Measurements from ENCODE around the gene SLC18A3. TPM values are rescaled to one million over a fixed set of nuclear protein-coding genes. Genes with fewer than 3 reads are reported as not detected.

Gene SLC18A3
- total RNA-seq, 4 donors from 2014 or later: 0.27 to 1.5 TPM; not detected in 2

DNA sequence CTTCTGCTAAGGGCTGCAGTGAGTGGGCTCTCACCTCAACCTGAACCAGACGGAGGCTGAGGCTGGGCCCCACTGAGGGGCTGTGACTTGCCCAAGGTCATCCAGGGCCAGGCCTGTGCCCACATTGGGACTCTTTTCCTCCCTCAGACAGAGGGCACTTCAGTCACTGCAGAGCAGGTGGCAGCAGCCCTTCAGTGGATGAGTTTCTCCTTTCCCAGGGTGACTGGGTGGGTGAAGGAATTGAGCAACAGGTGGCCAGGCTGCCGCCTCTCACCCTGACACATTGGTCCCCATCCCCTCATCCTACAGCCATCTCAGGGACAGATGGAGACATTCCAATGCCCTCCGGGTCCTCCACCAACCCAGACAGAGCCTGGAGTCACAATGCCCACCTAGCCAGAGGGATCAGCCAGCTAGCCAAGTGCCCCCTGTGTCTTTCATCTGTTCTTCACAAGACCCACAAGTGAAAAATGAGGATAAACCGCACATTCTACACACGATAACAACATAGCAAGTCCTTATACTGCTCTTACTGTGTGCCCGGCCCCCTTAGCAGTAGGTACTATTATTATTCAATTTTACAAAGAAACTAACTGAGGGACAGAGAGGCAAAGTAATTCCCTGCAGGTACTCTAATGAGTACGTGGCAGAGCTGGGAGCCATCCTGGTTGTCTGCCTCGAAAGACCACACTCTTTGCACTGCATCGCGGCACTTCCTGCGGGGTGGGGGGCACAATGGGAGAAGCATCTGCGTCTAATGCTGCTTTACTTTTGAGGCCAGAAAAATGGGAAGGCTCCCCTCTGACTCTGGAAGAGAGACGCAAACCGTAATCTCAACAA lies 1.7 kb upstream of the SLC18A3 start:
- peaks cover 76% of the 10 kb centered on the region for H3K27me3 ChIP-seq
- TF ChIP-seq POLR2AphosphoS5 (IDR thresholded peaks at IDR 0.05) (no peak), EP300 (IDR thresholded peaks at IDR 0.05; ENCODE audit: low read depth) (no peak), POLR2A (IDR thresholded peaks at IDR 0.05) (no peak)
- TF ChIP-seq, protein P1, sequence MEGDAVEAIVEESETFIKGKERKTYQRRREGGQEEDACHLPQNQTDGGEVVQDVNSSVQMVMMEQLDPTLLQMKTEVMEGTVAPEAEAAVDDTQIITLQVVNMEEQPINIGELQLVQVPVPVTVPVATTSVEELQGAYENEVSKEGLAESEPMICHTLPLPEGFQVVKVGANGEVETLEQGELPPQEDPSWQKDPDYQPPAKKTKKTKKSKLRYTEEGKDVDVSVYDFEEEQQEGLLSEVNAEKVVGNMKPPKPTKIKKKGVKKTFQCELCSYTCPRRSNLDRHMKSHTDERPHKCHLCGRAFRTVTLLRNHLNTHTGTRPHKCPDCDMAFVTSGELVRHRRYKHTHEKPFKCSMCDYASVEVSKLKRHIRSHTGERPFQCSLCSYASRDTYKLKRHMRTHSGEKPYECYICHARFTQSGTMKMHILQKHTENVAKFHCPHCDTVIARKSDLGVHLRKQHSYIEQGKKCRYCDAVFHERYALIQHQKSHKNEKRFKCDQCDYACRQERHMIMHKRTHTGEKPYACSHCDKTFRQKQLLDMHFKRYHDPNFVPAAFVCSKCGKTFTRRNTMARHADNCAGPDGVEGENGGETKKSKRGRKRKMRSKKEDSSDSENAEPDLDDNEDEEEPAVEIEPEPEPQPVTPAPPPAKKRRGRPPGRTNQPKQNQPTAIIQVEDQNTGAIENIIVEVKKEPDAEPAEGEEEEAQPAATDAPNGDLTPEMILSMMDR (IDR thresholded peaks at IDR 0.05): no peak

DNA sequence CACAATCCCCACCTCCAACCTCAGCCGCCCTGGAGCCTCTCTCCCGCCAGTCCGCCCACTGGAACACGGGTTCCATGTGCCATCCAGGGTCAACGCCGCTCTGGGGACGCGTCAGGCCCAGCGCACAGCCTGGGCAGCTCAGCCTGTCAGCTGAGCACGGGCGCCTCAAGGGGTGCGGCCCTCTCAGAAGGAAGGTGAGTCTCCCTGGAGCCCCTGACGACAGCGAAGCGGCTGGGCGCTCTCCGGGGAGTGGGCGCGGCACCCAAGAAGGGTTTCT lies 1.2 kb upstream of the SLC18A3 start:
- in situ Hi-C loops (cut with MboI; ENCODE audit: low pct_ligation_motif_present in 1 of 4, low pct_unique_long_range_greater_than_20kb in 1 of 4, low sequenced_read_pairs in 3 of 4) (no loop called here), intact Hi-C loops (cut with DNase I; ENCODE audit: low total_unique reads) (no loop called here)
- DNase-seq: no peak
- Histone ChIP-seq H3K27ac (no peak overlapping the region), H3K27me3 (peaks cover 82% of the 10 kb centered on the region), H3K4me1 (peaks cover 0 to 19% (median 9%) of the 10 kb centered on the region in 4 donors), H3K4me3 (no peak overlapping the region), H3K36me3 (no peaks in the 10 kb centered on the region), H3K9me3 (no peaks in the 10 kb centered on the region)
- 12 to 18% methylated on average over 5 to 16 of the region's 19 CpGs for WGBS, 2 donors (ENCODE audit: low coverage in 1 of 2)
- TF ChIP-seq EP300 (IDR thresholded peaks at IDR 0.05; ENCODE audit: low read depth) (no peak), POLR2A (IDR thresholded peaks at IDR 0.05) (no peak)
- TF ChIP-seq, protein P1 (IDR thresholded peaks at IDR 0.05): no peak

More for the DNA sequence above, 1.7 kb upstream of the SLC18A3 start:
- Histone ChIP-seq H3K4me1 (peaks cover 0 to 19% (median 9%) of the 10 kb centered on the region in 4 donors), H3K27ac (no peak overlapping the region), H3K9me3 (no peaks in the 10 kb centered on the region), H3K36me3 (no peaks in the 10 kb centered on the region), H3K4me3 (no peak overlapping the region)
- WGBS, 2 donors (ENCODE audit: low coverage in 1 of 2): 17 to 100% methylated on average over 2 to 14 of the region's 14 CpGs
- DNase-seq: no peak
- in situ Hi-C loops (cut with MboI; ENCODE audit: low pct_ligation_motif_present in 1 of 4, low pct_unique_long_range_greater_than_20kb in 1 of 4, low sequenced_read_pairs in 3 of 4): no loop called here
- intact Hi-C loops (cut with DNase I; ENCODE audit: low total_unique reads): no loop called here

DNA sequence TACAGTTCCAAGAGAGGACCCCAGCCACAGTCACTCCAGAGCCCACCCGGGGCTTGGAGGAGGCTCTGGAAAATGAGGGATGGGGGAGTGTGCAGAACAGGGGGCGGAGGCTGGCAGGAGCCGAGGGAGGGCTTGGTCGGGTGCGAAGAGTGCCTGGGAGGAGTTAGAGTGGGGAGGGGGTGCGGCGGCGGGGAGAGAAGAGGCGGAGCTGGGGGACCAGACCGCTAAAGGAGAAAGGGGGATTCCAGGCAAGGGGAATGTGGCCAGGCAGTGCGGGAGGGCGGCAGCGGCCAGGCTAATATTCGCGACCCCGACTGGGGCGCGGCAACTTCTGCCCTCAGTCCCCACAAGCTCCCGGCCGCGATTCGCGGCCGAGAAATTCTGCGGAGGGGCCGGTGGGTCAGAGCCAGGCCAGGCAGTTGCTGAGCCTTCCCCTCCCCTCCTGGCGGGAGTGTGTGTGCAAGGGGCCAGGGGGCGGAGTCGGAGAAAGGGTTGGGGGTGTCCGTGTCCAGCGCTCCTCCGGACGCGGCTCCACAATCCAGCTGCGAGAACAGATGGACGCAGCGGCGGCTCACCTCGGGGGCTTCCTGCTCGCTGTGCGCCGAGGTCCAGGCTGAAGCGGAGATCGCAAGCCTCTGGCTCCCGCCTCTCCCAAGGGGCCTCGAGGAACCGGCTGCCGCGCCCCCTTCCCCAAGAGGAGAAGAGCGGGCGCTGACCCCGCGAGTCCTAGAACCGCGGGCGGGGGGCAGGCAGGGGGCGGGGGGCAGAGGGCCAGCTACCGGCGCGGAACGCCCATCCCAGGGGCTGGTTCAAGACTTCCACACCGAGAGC lies 612 bp upstream of the SLC18A3 start:
- Histone ChIP-seq H3K9me3 (no peaks in the 10 kb centered on the region), H3K4me3 (peak overlapping the region in 1 of 4 donors; percentile 14), H3K27ac (no peak overlapping the region), H3K4me1 (peaks cover 0 to 19% (median 9%) of the 10 kb centered on the region in 4 donors), H3K27me3 (peaks cover 84% of the 10 kb centered on the region), H3K36me3 (no peaks in the 10 kb centered on the region)
- in situ Hi-C loops (cut with MboI; ENCODE audit: low pct_ligation_motif_present in 1 of 4, low pct_unique_long_range_greater_than_20kb in 1 of 4, low sequenced_read_pairs in 3 of 4) (no loop called here), intact Hi-C loops (cut with DNase I; ENCODE audit: low total_unique reads) (loop anchor here (10.0 kb wide), 1 partner anchor 1345 kb away; no protein-coding TSS in a partner anchor)
- no peak for DNase-seq
- TF ChIP-seq, protein P1 (IDR thresholded peaks at IDR 0.05): no peak
- WGBS, 2 donors (ENCODE audit: low coverage in 1 of 2): 22% methylated on average over 41 of the region's 62 CpGs; no CpG with 5 or more reads in 1 of the 2 donors

DNA sequence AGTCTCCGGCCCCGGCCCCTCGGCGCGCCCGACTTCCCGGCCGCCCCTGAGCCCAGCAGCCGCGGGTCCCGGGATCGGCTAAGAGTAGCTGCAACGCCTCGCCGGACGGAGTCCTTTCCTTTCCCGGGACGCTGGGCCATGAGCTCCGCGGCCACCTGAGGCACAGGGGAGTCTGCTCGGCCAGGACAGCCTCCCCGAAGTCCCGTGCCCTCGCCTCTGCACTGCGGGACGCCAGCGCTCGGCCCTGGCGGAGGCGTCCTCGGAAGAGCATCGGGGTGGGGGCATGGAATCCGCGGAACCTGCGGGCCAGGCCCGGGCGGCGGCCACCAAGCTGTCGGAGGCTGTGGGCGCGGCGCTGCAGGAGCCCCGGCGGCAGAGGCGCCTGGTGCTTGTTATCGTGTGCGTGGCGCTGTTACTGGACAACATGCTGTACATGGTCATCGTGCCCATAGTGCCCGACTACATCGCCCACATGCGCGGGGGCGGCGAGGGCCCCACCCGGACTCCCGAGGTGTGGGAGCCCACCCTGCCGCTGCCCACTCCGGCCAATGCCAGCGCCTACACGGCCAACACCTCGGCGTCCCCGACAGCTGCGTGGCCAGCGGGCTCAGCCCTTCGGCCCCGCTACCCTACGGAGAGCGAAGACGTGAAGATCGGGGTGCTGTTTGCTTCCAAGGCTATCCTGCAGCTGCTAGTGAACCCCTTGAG lies 502 bp downstream of the SLC18A3 start:
- Histone ChIP-seq H3K9me3 (no peaks in the 10 kb centered on the region), H3K4me1 (peaks cover 0 to 19% (median 9%) of the 10 kb centered on the region in 4 donors), H3K4me3 (peak overlapping the region in 1 of 4 donors; percentile 14), H3K27ac (no peak overlapping the region), H3K36me3 (no peaks in the 10 kb centered on the region), H3K27me3 (peaks cover 93% of the 10 kb centered on the region)
- no peak for DNase-seq
- intact Hi-C loops (cut with DNase I; ENCODE audit: low total_unique reads): loop anchor here (10.0 kb wide), 1 partner anchor 1346 kb away; no protein-coding TSS in a partner anchor
- in situ Hi-C loops (cut with MboI; ENCODE audit: low pct_ligation_motif_present in 1 of 4, low pct_unique_long_range_greater_than_20kb in 1 of 4, low sequenced_read_pairs in 3 of 4): no loop called here
- no peak for TF ChIP-seq EP300 (IDR thresholded peaks at IDR 0.05; ENCODE audit: low read depth)
- TF ChIP-seq, protein P1 (IDR thresholded peaks at IDR 0.05): no peak
- no peak for TF ChIP-seq POLR2AphosphoS5 (IDR thresholded peaks at IDR 0.05)
- no peak for TF ChIP-seq POLR2A (IDR thresholded peaks at IDR 0.05)
- WGBS, 2 donors (ENCODE audit: low coverage in 1 of 2): 24% methylated on average over 49 of the region's 72 CpGs; no CpG with 5 or more reads in 1 of the 2 donors

All from transverse colon (tissue), 4 donors.